GM23338 (cell line): ENCODE data around the gene MEF2A. TPM values are rescaled to one million over a fixed set of nuclear protein-coding genes. Genes with fewer than 3 reads are reported as not detected.

Experiments used
- ATAC-seq: fragments of 200-7000 bp; cut with Tn5 transposase; 3 replicates; pipeline ENCODE4 v1.9.1; 2020
- DNase-seq: peaks from one replicate; pipeline ENCODE4 v3.0.0-alpha.2; 2015; ENCODE audit warnings: low spot score
- H2AFZ ChIP-seq: fragments of 200-600 bp; sonication (generic); 2 replicates; pipeline ENCODE4 v1.8.0; 2016; ENCODE audit warnings: antibody characterized with exemption, mild to moderate bottlenecking, moderate library complexity
- H3F3A ChIP-seq: fragments of 200-600 bp; sonication (generic); replicated peaks from 2 replicates; pipeline ENCODE4 v1.8.0; 2017; ENCODE audit warnings: antibody characterized with exemption, mixed run types, low read depth
- H3K27ac ChIP-seq: fragments of 200-600 bp; sonication (generic); 2 replicates; pipeline ENCODE4 v1.6.1; 2016; ENCODE audit warnings: low read depth
- H3K27me3 ChIP-seq: fragments of 200-600 bp; sonication (generic); 2 replicates; pipeline ENCODE4 v1.8.0; 2016; ENCODE audit warnings: mild to moderate bottlenecking, mixed run types, moderate library complexity; ENCODE audit not compliant: insufficient read depth
- H3K36me3 ChIP-seq: fragments of 200-600 bp; sonication (generic); 2 replicates; pipeline ENCODE4 v1.8.0; 2016; ENCODE audit warnings: mild to moderate bottlenecking; ENCODE audit not compliant: insufficient read depth
- H3K4me1 ChIP-seq: fragments of 200-600 bp; sonication (generic); 2 replicates; pipeline ENCODE4 v1.8.0; 2016; ENCODE audit warnings: mild to moderate bottlenecking, moderate library complexity; ENCODE audit not compliant: insufficient read depth
- H3K4me2 ChIP-seq: fragments of 200-600 bp; sonication (generic); 2 replicates; pipeline ENCODE4 v1.7.1; 2017; ENCODE audit warnings: mixed run types
- H3K4me3 ChIP-seq: fragments of 200-600 bp; sonication (generic); 2 replicates; pipeline ENCODE4 v1.6.1; 2016; ENCODE audit warnings: mixed run types
- H3K79me2 ChIP-seq: fragments of 200-600 bp; sonication (generic); replicated peaks from 2 replicates; pipeline ENCODE4 v1.8.0; 2017; ENCODE audit warnings: mild to moderate bottlenecking; ENCODE audit not compliant: insufficient read depth
- H3K9me2 ChIP-seq: fragments of 200-600 bp; sonication (generic); 2 replicates; pipeline ENCODE4 v1.8.0; 2017; ENCODE audit not compliant: insufficient read depth
- H4K20me1 ChIP-seq: fragments of 200-600 bp; sonication (generic); replicated peaks from 2 replicates; pipeline ENCODE4 v1.8.0; 2017; ENCODE audit warnings: mild to moderate bottlenecking; ENCODE audit not compliant: insufficient read depth
- H3K27ac Mint-ChIP-seq: 2 replicates; pipeline ENCODE4 v1.8.0; 2020; ENCODE audit warnings: inconsistent platforms, mild to moderate bottlenecking, moderate library complexity, mixed read lengths
- H3K27me3 Mint-ChIP-seq: 3 replicates; pipeline ENCODE4 v1.8.0; 2022; ENCODE audit warnings: low read depth, mild to moderate bottlenecking, moderate library complexity, mixed read lengths, inconsistent platforms; ENCODE audit not compliant: insufficient read depth, poor library complexity
- H3K36me3 Mint-ChIP-seq: 3 replicates; pipeline ENCODE4 v1.8.0; 2021; ENCODE audit warnings: low read depth, mild to moderate bottlenecking, inconsistent platforms, moderate library complexity, mixed read lengths
- H3K4me1 Mint-ChIP-seq: 3 replicates; pipeline ENCODE4 v1.8.0; 2020; ENCODE audit warnings: mild to moderate bottlenecking, inconsistent platforms, mixed read lengths
- H3K4me3 Mint-ChIP-seq: 3 replicates; pipeline ENCODE4 v1.8.0; 2021; ENCODE audit warnings: moderate library complexity, mild to moderate bottlenecking, inconsistent platforms, mixed read lengths
- H3K9me3 Mint-ChIP-seq: 3 replicates; pipeline ENCODE4 v1.8.0; 2020; ENCODE audit warnings: moderate library complexity, mild to moderate bottlenecking, inconsistent platforms, mixed read lengths
- CREB1 ChIP-seq: fragments of 250-450 bp; sonication (Bioruptor Pico); IDR thresholded peaks from 2 replicates; pipeline ENCODE4 v1.5.0; 2020; ENCODE audit warnings: low read depth, mild to moderate bottlenecking, moderate library complexity
- EZH2 ChIP-seq: fragments of 200-600 bp; sonication (generic); IDR thresholded peaks from one replicate; pipeline ENCODE4 v1.8.0; 2017; ENCODE audit warnings: antibody characterized with exemption, mild to moderate bottlenecking, low read depth; ENCODE audit not compliant: unreplicated experiment
- EZH2phosphoT487 ChIP-seq: fragments of 200-600 bp; sonication (generic); IDR thresholded peaks from one replicate; pipeline ENCODE4 v1.8.1; 2018; ENCODE audit warnings: antibody characterized with exemption; ENCODE audit not compliant: unreplicated experiment
- JUNB ChIP-seq: IDR thresholded peaks from one replicate; pipeline ENCODE4 v1.6.1; 2016; ENCODE audit warnings: antibody characterized with exemption; ENCODE audit not compliant: unreplicated experiment
- NANOG ChIP-seq: IDR thresholded peaks from 2 replicates; pipeline ENCODE4 v1.6.1; 2016; ENCODE audit warnings: antibody characterized with exemption, borderline replicate concordance
- POLR2AphosphoS5 ChIP-seq: IDR thresholded peaks from 2 replicates; pipeline ENCODE4 v1.6.1; 2016; ENCODE audit warnings: antibody characterized with exemption, low read depth
- STAT1 ChIP-seq: IDR thresholded peaks from one replicate; pipeline ENCODE4 v1.6.1; 2016; ENCODE audit warnings: antibody characterized with exemption; ENCODE audit not compliant: unreplicated experiment
- ZNF114 ChIP-seq: fragments of 250-450 bp; sonication (Bioruptor Pico); IDR thresholded peaks from 2 replicates; pipeline ENCODE4 v1.5.0; 2020; ENCODE audit warnings: mild to moderate bottlenecking, moderate library complexity
- ZNF331 ChIP-seq: fragments of 250-450 bp; sonication (Bioruptor Pico); IDR thresholded peaks from 2 replicates; pipeline ENCODE4 v1.5.0; 2020; ENCODE audit warnings: low read depth, mild to moderate bottlenecking, moderate library complexity
- polyA plus RNA-seq: library from polyadenylated mRNA; unstranded; fragments of >200 nt; fragmentation: Nextera tagmentation; extraction: Ambion mirVana; gene quantifications from 2 replicates; pipeline ENCODE4 v1.2.1, GENCODE V29; 2016
- total RNA-seq: library from RNA; depleted of rRNA; stranded (reverse); fragments of >200 nt; shearing (Covaris generic); gene quantifications from 2 replicates; pipeline ENCODE4 v1.2.3, GENCODE V29; 2014
- TF ChIP-seq, protein P1 (sequence below): IDR thresholded peaks from one replicate; pipeline ENCODE4 v1.6.1; 2018; ENCODE audit warnings: antibody characterized with exemption; ENCODE audit not compliant: unreplicated experiment
- TF ChIP-seq, protein P2 (sequence below), 2 experiments: fragments of 200-600 bp in 1 of 2; sonication (generic) in 1 of 2; conservative IDR thresholded peaks; 2 replicates each; pipeline versions ENCODE4 v1.5.1 to v1.6.1; 2016 to 2017; ENCODE audit warnings: antibody characterized with exemption in 2 of 2, low read depth in 2 of 2, mild to moderate bottlenecking in 2 of 2, moderate library complexity in 1 of 2
- TF ChIP-seq, protein P3 (sequence below): fragments of 250-450 bp; sonication (Bioruptor Pico); IDR thresholded peaks from 2 replicates; pipeline ENCODE4 v1.5.0; 2020; ENCODE audit warnings: mild to moderate bottlenecking, moderate library complexity
- TF ChIP-seq, protein P4 (sequence below): IDR thresholded peaks from 2 replicates; pipeline ENCODE4 v1.6.1; 2016; ENCODE audit warnings: antibody characterized with exemption

The MEF2A gene
- total and polyA plus RNA-seq, 2 experiments from 2014 or later, result 20.3 to 42.3 TPM

DNA sequence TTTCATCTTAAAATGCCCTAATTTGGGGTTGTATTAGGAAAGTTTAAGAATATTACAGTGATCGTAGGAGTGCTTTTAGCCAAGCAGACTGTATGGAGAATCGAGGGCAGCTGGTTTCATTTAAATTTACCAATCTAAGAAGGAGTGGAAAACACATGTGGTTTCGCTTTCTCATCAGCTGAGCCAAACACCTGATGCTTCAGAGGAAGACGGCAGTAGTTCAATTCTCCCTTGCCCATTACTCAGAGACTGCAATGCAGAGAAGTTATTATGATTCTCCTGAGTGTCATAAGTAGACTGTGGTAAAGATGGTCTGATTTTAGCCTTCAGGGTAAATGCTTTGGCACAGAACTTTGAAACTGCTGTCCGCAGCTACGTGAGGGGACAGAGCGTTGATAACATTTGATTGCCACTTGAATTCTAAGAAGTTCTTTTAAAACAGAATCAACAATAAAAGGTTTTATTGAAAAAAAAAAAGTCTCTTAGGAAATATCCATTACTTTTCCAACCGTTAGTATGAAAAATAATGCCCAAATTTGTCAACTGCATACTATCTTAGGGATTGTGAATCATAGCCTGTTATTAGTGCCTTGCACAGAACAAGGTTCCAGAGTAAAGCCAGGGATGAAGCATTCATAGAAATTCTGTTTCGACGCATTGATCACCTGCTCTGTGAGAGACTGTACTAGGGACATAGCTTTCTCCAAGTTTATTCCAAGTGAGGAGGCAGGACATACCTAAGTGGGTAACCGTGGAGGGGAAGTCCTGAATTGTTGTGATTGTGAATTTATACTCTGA lies 141.9 kb downstream of the MEF2A start:
- ATAC-seq (no peak), DNase-seq (no peak)
- no peaks in the 10 kb centered on the region for H3K9me3 Mint-ChIP-seq
- H3K27ac Mint-ChIP-seq, result peak overlapping the region; percentile 55; the same call in 1 of the 2 replicates
- no peak overlapping the region for H3K4me2 ChIP-seq
- H3K4me1 ChIP-seq, result peaks cover 10% of the 10 kb centered on the region
- H3K27me3 Mint-ChIP-seq, result peaks cover 1% of the 10 kb centered on the region
- no peaks in the 10 kb centered on the region for H4K20me1 ChIP-seq
- no peaks in the 10 kb centered on the region for H3K79me2 ChIP-seq
- TF ChIP-seq, protein P1, sequence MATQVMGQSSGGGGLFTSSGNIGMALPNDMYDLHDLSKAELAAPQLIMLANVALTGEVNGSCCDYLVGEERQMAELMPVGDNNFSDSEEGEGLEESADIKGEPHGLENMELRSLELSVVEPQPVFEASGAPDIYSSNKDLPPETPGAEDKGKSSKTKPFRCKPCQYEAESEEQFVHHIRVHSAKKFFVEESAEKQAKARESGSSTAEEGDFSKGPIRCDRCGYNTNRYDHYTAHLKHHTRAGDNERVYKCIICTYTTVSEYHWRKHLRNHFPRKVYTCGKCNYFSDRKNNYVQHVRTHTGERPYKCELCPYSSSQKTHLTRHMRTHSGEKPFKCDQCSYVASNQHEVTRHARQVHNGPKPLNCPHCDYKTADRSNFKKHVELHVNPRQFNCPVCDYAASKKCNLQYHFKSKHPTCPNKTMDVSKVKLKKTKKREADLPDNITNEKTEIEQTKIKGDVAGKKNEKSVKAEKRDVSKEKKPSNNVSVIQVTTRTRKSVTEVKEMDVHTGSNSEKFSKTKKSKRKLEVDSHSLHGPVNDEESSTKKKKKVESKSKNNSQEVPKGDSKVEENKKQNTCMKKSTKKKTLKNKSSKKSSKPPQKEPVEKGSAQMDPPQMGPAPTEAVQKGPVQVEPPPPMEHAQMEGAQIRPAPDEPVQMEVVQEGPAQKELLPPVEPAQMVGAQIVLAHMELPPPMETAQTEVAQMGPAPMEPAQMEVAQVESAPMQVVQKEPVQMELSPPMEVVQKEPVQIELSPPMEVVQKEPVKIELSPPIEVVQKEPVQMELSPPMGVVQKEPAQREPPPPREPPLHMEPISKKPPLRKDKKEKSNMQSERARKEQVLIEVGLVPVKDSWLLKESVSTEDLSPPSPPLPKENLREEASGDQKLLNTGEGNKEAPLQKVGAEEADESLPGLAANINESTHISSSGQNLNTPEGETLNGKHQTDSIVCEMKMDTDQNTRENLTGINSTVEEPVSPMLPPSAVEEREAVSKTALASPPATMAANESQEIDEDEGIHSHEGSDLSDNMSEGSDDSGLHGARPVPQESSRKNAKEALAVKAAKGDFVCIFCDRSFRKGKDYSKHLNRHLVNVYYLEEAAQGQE, result no peak
- no peak for TF ChIP-seq ZNF114 (CRISPR knock-in tag)
- TF ChIP-seq STAT1, result no peak
- TF ChIP-seq EZH2phosphoT487, result no peak
- TF ChIP-seq CREB1 (CRISPR knock-in tag), result no peak
- TF ChIP-seq, protein P2, sequence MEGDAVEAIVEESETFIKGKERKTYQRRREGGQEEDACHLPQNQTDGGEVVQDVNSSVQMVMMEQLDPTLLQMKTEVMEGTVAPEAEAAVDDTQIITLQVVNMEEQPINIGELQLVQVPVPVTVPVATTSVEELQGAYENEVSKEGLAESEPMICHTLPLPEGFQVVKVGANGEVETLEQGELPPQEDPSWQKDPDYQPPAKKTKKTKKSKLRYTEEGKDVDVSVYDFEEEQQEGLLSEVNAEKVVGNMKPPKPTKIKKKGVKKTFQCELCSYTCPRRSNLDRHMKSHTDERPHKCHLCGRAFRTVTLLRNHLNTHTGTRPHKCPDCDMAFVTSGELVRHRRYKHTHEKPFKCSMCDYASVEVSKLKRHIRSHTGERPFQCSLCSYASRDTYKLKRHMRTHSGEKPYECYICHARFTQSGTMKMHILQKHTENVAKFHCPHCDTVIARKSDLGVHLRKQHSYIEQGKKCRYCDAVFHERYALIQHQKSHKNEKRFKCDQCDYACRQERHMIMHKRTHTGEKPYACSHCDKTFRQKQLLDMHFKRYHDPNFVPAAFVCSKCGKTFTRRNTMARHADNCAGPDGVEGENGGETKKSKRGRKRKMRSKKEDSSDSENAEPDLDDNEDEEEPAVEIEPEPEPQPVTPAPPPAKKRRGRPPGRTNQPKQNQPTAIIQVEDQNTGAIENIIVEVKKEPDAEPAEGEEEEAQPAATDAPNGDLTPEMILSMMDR (conservative IDR thresholded peaks at IDR 0.05; ENCODE audit: low read depth in 2 of 2), result no peak
- TF ChIP-seq EZH2, result no peak
- no peak for TF ChIP-seq POLR2AphosphoS5
- no peak for TF ChIP-seq ZNF331 (CRISPR knock-in tag)
- TF ChIP-seq, protein P3, sequence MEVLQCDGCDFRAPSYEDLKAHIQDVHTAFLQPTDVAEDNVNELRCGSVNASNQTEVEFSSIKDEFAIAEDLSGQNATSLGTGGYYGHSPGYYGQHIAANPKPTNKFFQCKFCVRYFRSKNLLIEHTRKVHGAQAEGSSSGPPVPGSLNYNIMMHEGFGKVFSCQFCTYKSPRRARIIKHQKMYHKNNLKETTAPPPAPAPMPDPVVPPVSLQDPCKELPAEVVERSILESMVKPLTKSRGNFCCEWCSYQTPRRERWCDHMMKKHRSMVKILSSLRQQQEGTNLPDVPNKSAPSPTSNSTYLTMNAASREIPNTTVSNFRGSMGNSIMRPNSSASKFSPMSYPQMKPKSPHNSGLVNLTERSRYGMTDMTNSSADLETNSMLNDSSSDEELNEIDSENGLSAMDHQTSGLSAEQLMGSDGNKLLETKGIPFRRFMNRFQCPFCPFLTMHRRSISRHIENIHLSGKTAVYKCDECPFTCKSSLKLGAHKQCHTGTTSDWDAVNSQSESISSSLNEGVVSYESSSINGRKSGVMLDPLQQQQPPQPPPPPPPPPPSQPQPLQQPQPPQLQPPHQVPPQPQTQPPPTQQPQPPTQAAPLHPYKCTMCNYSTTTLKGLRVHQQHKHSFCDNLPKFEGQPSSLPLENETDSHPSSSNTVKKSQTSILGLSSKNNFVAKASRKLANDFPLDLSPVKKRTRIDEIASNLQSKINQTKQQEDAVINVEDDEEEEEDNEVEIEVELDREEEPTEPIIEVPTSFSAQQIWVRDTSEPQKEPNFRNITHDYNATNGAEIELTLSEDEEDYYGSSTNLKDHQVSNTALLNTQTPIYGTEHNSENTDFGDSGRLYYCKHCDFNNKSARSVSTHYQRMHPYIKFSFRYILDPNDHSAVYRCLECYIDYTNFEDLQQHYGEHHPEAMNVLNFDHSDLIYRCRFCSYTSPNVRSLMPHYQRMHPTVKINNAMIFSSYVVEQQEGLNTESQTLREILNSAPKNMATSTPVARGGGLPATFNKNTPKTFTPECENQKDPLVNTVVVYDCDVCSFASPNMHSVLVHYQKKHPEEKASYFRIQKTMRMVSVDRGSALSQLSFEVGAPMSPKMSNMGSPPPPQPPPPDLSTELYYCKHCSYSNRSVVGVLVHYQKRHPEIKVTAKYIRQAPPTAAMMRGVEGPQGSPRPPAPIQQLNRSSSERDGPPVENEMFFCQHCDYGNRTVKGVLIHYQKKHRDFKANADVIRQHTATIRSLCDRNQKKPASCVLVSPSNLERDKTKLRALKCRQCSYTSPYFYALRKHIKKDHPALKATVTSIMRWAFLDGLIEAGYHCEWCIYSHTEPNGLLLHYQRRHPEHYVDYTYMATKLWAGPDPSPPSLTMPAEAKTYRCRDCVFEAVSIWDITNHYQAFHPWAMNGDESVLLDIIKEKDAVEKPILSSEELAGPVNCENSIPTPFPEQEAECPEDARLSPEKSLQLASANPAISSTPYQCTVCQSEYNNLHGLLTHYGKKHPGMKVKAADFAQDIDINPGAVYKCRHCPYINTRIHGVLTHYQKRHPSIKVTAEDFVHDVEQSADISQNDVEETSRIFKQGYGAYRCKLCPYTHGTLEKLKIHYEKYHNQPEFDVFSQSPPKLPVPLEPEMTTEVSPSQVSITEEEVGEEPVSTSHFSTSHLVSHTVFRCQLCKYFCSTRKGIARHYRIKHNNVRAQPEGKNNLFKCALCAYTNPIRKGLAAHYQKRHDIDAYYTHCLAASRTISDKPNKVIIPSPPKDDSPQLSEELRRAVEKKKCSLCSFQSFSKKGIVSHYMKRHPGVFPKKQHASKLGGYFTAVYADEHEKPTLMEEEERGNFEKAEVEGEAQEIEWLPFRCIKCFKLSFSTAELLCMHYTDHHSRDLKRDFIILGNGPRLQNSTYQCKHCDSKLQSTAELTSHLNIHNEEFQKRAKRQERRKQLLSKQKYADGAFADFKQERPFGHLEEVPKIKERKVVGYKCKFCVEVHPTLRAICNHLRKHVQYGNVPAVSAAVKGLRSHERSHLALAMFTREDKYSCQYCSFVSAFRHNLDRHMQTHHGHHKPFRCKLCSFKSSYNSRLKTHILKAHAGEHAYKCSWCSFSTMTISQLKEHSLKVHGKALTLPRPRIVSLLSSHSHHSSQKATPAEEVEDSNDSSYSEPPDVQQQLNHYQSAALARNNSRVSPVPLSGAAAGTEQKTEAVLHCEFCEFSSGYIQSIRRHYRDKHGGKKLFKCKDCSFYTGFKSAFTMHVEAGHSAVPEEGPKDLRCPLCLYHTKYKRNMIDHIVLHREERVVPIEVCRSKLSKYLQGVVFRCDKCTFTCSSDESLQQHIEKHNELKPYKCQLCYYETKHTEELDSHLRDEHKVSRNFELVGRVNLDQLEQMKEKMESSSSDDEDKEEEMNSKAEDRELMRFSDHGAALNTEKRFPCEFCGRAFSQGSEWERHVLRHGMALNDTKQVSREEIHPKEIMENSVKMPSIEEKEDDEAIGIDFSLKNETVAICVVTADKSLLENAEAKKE (CRISPR knock-in tag), result no peak
- TF ChIP-seq JUNB, result no peak
- TF ChIP-seq, protein P4, sequence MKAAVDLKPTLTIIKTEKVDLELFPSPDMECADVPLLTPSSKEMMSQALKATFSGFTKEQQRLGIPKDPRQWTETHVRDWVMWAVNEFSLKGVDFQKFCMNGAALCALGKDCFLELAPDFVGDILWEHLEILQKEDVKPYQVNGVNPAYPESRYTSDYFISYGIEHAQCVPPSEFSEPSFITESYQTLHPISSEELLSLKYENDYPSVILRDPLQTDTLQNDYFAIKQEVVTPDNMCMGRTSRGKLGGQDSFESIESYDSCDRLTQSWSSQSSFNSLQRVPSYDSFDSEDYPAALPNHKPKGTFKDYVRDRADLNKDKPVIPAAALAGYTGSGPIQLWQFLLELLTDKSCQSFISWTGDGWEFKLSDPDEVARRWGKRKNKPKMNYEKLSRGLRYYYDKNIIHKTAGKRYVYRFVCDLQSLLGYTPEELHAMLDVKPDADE, result no peak
- TF ChIP-seq NANOG, result no peak
- no peak overlapping the region for H3K27ac ChIP-seq
- H3K36me3 ChIP-seq, result no peaks in the 10 kb centered on the region; the same call in 1 of the 2 replicates
- H3K4me1 Mint-ChIP-seq, result peaks cover 36% of the 10 kb centered on the region
- H3F3A ChIP-seq, result no peaks in the 10 kb centered on the region
- no peak overlapping the region for H3K4me3 Mint-ChIP-seq
- no peaks in the 10 kb centered on the region for H3K27me3 ChIP-seq
- peaks cover 7% of the 10 kb centered on the region; the same call in 1 of the 3 replicates for H3K36me3 Mint-ChIP-seq
- H2AFZ ChIP-seq, result no peak overlapping the region
- no peak overlapping the region for H3K4me3 ChIP-seq
- no peaks in the 10 kb centered on the region for H3K9me2 ChIP-seq
